GM19328 (cell line): Measurements from ENCODE around the gene ATP8A2.

Experiments
- ATAC-seq: cut with Tn5 transposase; IDR thresholded peaks from one replicate; pipeline ENCODE4 v1.9.1; 2021; ENCODE audit warnings: mild to moderate bottlenecking, moderate library complexity; ENCODE audit not compliant: unreplicated experiment

Gene ATP8A2

DNA sequence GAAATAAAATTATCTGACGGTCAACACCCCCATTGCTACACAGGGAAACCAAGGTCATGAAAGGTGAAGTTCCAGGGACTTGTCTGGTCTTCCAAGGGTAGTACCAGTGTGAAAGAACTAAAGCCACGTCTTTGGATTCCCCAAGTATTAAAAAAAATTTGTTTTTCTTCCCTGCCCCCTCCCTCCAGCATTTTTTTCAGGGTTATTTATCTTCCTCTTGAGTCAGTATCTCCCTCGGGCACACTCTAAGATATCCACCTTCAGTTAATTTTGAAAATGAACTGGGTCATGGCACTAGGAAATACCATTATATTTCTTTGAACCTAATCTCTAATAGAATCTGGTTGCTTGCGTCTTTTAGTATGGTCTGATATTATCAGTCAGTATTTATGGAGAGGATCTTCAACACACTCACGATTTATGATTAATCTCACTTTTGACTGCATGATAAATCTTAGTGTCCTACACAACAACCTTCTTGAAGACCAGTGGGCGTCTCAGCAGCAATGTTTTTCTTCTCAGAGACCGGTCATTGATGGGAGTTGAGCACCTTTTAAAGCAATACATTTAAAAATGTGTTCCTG, 9.1 kb downstream of the ATP8A2 start:
- no peak for ATAC-seq

DNA sequence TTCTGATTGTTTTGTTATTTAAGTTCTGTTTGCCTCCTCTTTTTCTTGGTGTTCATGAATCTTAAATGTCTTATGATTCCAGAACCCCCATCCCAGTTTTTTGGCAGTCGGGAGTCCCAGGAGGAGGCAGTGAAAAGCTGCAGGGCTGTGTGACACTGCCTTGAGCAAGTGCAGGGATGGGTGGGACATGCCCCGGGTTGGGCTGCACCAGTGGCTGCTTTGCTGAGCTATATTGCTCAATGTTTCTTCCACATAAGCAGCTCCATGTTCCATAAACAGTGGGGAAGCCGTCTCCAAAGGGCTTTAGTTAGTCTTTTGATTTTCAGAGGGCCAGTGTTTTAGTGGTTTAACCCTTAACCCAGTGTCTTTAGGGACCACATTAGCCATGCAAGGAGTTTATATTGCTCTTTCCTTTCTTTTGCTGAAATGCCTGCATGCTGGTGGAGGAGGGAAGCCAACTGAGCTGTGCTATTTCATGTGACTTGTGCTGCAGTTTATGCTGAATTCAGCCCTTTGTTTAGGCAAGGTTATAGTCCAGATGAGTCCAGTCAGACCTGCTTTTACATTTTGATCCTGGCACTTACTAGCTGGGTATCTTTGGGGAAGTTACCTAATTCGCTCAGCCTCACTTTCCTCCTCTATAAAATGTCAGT, 13.1 kb downstream of the ATP8A2 start:
- no peak for ATAC-seq

DNA sequence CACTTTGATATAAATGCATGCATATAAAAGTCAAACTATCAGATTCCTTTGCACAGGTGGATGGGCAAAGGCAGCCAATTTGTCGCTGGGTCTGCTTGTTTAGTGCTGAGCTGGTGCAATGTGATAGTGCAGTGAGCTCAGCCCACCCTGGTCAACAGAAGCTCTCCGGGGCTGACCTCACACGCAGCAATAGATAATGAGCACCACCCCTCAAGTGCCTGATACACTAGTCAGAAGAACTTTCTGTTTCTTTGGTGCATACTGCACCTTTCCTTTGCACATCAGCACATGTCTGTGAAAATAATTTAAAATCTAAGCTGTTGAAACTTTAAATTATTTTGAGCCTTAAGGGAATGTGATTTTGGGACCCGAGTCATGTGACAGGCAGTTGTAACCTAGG, 20.2 kb downstream of the ATP8A2 start:
- ATAC-seq: no peak

- ATAC-seq: no peak
These were observed 22.8 kb downstream of the ATP8A2 start for GRCh38 chr13:25394402-25395060.

- ATAC-seq: no peak
These were observed 26.0 kb downstream of the ATP8A2 start for GRCh38 chr13:25397763-25398162.

DNA sequence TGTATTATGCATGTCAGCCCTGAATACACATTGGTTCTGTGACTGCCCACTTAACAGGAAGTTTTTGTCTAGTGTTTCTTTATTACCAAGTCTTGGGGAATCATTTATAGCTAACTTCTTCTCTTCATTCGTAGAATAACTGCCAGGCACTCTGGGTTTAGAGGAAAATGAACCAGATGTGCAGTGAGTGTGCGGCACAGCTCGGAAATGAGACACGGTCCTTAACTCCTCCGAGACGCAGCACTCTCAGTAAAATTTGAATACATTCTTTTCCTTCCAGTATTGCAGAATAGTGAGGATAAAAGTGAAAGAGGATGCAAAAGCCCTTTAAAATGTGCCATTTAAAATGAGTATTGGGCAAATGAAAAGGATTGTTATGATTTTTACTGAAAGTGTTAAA, 29.2 kb downstream of the ATP8A2 start:
- no peak for ATAC-seq

- no peak for ATAC-seq
These were observed 30.2 kb downstream of the ATP8A2 start for GRCh38 chr13:25401958-25402357.

DNA sequence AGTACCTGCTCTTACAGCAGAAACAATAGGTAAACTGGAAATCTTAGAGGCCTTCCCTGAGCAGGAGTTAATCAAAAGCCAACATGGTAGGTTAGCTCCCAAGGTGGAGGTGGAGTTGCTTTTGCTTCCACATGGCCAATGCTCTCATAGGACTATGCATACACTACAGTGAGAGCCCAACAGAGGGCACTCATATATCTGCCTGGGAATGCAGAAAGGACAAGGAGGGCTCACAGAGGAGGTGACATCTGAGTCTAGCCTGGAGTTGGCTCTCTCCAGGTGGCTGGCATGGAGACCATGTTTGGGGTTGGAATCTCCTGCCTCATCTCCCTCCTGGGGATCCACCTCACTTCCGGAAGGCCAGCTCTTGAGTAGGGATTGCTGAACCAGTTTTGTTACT, 34.6 kb downstream of the ATP8A2 start:
- no peak for ATAC-seq

DNA sequence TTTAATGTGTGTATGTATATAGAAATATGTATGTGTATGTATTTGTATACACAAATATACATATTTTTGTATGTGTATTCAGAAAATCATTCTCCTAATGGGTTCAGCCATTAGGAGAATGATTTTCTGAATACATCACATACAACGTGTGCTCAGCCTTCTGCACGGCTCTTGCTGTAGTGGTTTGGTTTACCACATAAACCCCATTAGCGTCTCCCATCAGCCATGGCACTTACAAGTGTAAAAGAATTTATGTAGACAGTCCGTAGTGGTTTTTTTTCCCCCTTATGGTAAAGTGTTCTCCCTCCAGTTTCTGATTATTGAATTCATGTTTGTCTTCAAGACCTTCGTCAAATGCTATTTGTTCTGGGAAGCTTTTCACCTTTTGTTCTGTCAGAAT, 38.2 kb downstream of the ATP8A2 start:
- no peak for ATAC-seq

GRCh38 chr13:25415241-25415640, 43.5 kb downstream of the ATP8A2 start:
- no peak for ATAC-seq

- no peak for ATAC-seq
These were observed 45.8 kb downstream of the ATP8A2 start for GRCh38 chr13:25417535-25417934.

DNA sequence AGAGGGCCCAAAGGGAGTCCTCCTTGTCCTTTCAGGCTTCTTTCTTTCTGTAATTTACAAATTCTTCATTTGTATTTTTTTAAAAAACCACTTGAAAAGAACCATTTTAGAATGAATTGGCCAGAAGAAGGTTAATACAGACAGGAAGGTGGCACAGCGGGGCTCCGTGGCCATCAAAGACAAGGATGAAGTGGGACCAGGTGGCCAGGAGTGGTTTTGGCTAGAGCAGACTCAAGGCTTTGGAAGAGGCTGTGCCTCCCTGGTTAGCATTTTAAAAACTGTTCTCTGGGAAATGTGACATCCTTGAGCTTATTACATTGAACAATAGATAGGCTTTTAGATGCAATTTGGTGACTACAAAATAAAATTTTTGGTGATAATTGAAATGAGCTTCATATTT, 48.4 kb downstream of the ATP8A2 start:
- ATAC-seq: no peak

DNA sequence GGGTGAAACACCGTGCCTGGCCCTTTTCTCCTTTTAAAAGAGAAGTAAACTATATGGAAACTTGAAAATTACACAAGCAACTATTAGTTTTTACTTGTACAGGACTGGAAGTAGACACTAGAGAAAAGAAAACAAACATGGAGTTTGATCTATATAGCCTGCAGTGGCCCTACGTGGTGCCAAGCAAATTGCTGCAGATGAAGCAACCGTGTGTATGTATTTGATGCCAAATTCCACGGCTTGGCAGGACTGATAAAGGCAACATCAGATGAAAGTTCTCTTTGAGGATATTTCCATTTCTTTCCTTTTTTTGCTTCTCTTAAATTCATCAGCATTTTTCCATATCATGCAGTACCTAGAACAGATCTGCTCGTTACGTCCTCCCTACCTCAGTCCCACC, 49.8 kb downstream of the ATP8A2 start:
- ATAC-seq: no peak

- ATAC-seq: no peak
These were observed 50.4 kb downstream of the ATP8A2 start for GRCh38 chr13:25422153-25422552.

DNA sequence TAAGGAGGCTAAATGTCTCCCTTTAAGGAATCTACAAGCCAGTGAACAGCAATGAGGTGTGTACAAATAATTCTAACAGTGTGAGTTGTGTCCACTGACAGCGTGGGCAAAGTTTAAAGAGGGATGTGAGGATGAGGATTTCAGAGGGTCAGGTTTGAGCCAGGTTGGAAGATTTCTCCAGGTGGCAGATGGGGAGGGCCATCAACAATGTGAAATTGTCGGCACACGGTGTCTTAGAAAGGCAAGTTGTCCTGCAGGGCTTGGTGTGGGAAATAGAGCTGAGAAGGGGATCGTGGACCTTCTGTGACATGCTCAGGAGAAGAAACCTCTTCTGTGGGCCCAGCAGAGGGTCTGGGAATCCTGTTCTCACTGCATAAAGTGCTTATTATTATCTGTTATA, 52.1 kb downstream of the ATP8A2 start:
- ATAC-seq: no peak

DNA sequence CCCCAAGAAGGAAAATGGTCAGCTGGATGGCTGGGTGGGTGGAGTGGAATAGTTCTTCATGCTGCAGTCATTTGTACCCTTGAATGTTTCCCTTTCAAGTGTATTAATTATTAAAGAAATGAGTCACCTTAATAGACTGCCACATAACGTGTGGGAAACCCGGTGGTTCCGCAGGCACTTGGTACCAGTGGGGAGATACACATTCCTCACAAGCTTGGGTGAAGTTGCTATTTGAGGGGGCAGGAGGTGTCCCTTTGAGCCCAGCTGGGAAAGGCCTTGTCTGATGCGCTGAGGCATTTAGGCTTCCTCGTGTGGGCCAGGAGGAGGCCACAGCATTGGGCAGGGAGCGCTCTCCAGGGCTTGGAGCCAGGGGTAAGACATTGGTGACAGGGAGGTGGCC, 57.7 kb downstream of the ATP8A2 start:
- no peak for ATAC-seq

- ATAC-seq: no peak
These were observed 60.9 kb downstream of the ATP8A2 start for GRCh38 chr13:25432691-25433090.

- ATAC-seq: no peak
These were observed 68.3 kb downstream of the ATP8A2 start for GRCh38 chr13:25440061-25440460.

DNA sequence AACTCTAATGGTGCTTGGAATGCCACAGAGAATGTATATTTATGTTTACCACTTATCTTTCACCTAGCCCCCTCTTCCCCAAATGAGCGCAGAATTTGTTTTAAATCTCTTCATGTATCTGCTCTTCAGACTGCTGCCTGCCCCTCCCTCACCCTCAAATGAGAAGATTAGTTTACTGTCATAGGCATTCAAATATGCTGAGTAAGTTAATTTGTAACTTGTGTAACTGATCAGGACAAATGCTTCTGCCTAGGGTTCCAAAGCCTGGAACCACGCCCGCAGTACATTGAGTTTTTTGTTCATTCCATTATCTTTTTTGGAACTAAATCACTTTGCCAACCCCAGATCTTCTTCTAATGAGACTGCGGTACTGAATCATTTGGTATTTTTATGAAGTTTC, 74.5 kb downstream of the ATP8A2 start:
- ATAC-seq: no peak

DNA sequence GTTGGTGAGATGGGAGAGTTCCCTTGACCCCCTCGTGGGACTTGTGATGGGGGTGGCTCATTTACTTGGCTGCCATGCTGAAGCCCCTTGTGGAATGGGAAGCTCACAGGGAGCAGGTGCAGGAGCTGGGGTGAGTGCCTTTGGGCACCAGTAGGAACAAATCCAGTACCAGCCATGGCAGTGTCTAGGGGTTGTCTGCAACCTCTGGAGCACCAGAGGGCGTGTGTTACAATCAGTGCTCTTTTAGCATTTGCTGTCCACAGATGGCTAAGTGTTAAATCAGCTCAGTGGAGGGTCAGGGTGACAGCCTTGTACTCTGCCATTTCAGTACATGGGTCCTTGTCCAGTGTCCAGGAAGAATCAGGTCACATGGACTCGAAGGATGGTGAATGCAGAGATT, 75.6 kb downstream of the ATP8A2 start:
- ATAC-seq: no peak

- ATAC-seq: no peak
These were observed 82.1 kb downstream of the ATP8A2 start for GRCh38 chr13:25453850-25454365.

- no peak for ATAC-seq
These were observed 83.4 kb downstream of the ATP8A2 start for GRCh38 chr13:25455146-25455545.
